SKM-1 (cell line): Measurements from ENCODE around the gene LRRC74A.
A peak's percentile ranks its signal among the peaks of the same experiment; 100 is the strongest.
"Not testable (repeated sequence)": the region's sequence is repeated elsewhere in the genome, so short reads cannot be mapped to it uniquely, and the experiment has no call there.

ENCODE experiments used
- DNase-seq: peaks from one replicate; lab custom pipeline; 2025; ENCODE audit not compliant: unreplicated experiment; lab: John Stamatoyannopoulos, UW

LRRC74A gene

GRCh38 chr14:76884394-76884793 lies 58.2 kb downstream of the LRRC74A start:
- DNase-seq: no peak

DNA sequence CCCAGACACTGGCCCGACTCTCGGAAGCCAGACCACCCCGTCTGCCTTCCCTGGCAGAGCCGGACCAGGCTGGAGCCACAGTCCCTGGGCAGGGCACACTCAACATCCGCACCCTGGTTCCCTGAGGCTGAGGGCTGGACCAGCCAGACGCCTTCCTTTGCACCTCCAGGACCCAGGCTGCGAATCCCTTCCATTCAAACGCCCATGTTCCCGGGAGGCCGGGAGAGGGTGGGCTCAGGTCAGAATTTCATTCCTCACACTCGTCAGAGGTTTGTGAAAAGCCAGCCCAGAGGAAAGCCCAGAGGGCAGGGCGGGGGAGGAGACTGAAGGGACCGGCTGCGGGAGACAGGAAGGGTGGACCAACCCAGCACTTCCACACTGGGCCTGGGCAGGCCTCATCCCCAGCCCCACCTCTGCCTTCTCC lies 58.7 kb downstream of the LRRC74A start:
- no peak for DNase-seq

DNA sequence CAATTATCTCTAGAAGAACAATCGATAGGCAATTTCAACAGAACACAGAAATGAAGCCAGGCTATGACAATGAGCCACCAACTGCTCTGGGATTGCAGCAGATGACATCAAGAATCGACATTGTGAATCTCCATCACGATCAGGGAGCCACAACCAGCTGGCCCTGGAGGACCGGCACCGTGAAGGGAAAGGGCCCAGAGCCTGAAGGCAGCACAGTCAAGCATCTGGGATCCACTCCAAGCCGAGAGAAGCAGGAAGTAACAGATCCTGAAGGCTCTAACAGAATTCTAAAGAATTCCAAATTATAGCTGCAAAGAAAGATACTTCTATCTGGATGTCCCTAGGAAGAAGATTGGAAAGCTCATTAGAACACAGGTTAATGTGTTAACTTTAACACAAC lies 61.0 kb downstream of the LRRC74A start:
- DNase-seq: no peak

DNA sequence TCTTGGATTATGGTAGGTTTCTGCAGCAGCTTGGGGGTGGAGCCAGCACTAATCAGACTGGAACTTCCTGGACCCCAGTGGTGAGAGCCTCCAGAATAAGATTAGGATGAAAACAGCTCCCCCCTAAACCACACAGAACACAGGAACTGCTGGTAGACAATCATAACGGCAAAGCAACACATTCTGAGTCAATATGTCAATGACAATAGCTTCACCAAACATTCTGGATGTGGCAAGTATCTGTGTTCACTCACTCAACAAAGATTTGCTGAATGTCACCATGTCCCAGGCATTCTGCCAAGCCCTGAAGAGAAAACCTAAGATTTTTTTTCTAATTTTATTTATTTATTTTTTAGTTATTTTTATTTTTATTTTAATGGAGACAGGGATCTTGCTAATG lies 65.2 kb downstream of the LRRC74A start:
- no peak for DNase-seq

- DNase-seq: no peak
Observed at GRCh38 chr14:76894308-76894707, 68.1 kb downstream of the LRRC74A start.

DNA sequence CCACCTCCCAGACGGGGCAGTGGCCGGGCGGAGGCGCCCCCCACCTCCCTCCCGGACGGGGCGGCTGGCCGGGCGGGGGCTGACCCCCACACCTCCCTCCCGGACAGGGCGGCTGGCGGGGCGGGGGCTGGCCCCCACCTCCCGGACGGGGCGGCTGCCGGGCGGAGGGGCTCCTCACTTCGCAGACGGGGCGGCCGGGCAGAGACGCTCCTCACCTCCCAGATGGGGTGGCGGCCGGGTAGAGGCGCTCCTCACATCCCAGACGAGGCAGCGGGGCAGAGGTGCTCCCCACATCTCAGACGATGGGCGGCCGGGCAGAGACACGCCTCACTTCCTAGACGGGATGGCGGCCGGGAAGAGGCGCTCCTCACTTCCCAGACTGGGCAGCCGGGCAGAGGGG lies 71.8 kb downstream of the LRRC74A start:
- DNase-seq: not testable (repeated sequence)

- DNase-seq: no peak
Observed at GRCh38 chr14:76900682-76901081, 74.5 kb downstream of the LRRC74A start.

GRCh38 chr14:76901171-76902055 lies 75.2 kb downstream of the LRRC74A start:
- DNase-seq: no peak

DNA sequence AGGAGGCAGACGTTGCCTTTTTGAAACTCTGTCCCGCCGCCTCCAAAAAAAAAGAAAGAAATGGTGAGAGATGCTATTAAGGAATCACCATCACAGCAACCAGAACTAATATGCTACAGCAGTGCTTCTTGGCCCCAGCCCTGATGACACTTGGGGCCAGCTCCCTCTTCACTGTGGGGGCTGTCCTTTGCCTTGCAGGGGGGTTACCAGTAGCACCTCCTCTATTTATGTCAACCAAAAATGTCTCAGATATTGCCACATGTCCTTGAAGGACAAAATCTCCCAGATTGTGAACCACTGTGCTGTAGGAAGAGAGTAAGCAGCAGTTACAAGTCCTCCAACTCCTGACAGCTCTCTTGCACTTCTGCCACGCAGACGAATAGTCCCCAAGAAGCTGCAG lies 76.4 kb downstream of the LRRC74A start:
- no peak for DNase-seq

GRCh38 chr14:76904100-76904739 lies 78.0 kb downstream of the LRRC74A start:
- no peak for DNase-seq

DNA sequence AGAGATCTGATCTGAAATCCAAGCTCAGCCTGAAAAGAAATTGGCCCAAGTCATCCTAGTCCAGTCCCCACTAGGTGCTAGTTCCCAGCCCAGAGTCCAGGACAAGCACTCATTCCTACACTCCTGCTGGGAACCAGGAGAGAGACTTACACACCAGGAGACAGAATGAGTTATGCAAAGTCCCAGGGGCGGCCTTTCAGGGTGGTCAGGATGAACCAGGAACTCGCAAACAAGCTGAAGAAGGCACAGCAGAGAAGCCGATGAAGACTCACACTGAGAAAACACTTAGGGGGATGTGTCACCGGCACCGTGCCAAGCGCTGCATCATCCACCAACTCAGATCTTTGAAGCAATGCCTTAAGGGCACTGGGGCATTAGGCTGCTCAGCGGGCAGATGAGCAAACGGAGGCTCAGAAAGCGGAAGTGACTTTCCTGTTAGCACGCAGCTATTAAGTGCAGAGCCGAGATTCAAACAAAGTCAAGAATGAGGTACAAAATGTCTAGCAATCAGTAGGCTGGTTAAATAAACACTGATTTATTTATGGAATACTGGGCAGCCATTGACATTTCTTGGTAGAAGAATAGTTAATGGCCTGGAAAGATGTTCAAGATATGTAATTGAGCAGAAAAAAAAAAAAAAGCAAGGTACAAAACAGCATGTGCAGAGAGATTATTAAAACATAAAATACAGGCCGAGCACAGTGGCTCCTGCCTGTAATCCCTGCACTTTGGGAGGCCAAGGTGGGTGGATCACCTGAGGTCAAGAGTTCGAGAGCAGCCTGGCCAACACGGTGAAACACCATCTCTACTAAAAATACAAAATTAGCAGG lies 78.7 kb downstream of the LRRC74A start:
- no peak for DNase-seq

DNA sequence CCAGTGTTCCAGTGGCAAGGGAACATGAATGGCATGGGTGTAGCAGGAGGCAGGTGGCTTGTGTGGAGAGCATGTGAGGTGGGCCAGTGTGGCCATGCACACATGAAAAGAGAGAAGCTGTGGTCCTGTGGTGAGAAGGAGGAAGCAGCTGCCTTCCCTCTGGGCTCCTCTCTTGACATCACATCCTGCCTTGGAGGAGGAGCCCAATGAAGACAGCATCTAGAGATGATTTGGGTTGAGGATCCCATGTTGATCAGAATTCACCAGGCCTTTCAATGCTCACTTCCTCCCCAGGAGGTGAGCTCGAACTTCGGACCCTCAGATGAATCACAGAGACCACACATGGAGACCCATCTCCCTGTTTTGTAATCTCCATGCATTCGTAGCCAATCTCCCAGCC lies 82.6 kb downstream of the LRRC74A start:
- DNase-seq: peak; percentile 58

DNA sequence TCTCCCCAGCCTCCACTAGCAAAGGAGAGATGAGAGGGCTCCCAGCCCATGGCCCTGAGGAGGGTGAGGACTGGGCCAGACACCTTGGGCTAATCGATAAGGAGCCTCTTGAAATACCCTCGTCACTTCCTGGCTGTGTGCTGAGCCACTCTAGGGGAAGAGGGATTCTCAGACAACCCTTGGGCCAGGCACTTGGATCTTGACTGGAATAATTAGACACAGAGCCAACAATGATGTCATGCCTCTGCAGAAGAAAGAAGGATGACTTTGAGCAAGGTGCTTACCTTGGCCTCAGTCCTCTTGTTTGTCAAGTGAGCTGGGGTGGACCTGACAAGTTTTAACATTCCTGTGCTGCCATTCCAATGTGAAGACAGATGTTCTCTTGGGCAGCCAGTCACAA lies 83.1 kb downstream of the LRRC74A start:
- DNase-seq: no peak

DNA sequence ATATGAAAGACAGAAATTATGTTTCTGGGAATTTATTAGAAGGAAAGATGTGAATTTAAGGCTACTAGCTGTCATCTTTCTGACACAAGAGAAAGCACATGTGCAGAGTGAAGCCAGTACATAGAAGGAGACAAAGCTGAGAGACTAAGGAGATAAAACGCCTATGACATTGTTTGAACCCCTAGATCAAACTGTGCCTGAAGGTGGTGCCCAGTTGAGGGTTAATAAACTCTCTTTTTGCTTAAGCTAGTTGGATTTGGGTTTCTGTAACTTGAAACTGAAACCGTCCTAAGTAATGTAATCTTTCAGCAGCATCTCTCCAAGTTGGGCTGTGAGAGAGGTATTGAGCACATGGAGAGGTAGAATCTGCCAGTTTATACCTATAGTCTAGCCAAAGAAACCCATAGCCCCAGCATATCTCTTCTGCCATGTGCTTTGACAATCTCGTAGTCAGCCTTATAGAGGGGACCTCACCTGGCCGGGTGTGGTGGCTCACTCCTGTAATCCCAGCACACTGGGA lies 84.2 kb downstream of the LRRC74A start:
- no peak for DNase-seq

GRCh38 chr14:76911473-76911872 lies 85.3 kb downstream of the LRRC74A start:
- no peak for DNase-seq

- DNase-seq: not testable (repeated sequence)
Observed at GRCh38 chr14:76914533-76915081, 88.4 kb downstream of the LRRC74A start.

DNA sequence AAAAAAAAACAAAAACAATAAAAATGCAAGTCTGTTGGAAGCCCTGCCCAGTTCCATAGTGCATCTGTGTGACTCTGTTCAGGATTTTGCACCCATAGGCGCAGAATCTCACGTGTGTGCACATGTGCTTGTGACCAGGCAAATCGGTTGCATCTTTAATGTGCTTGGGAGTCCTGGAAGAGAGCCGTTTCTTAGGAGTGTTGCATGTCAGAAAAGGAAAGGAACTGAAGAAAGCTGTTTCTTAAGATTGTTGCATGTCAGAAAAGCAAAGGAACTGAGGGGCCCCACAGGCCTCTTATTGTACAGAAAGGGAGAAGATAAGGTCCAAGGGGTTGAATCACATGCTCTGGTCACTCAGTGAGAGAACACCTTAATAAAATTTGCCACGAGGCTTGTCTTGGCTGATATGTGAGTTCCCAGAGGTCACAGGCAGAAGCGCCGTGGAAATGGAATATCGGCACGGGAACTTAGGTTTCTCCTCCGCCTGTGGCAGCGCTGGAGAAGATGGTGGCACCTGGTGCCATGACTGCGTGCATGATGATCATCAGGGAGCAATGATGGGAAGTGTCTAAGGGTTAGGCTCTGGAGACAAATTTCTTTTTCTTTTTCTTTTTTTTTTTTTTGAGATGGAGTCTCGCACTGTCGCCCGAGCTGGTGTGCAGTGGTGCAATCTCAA lies 90.0 kb downstream of the LRRC74A start:
- no peak for DNase-seq

DNA sequence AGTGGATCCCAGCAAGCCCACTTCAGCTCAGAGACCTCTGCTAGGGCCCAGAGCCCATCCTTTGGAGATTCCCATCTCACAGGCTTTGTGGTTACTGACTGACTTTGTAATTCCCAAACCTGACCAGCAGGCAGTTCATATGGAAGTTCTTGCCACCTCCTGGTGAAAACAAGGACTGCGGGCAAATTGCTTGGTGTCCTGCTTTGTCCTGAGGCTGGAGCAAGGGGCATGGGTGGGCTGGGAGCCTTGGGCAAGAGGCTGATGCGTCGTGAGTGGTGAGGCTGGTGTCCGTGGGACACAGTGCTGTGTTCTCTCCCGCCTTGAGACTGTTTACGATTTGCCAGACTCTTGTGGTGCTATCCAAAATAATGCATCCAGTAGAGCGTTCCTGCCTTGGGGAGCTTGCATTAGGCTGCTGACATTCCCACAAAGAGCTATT lies 91.0 kb downstream of the LRRC74A start:
- DNase-seq: no peak

- no peak for DNase-seq
Observed at GRCh38 chr14:76917745-76918255, 91.6 kb downstream of the LRRC74A start.

DNA sequence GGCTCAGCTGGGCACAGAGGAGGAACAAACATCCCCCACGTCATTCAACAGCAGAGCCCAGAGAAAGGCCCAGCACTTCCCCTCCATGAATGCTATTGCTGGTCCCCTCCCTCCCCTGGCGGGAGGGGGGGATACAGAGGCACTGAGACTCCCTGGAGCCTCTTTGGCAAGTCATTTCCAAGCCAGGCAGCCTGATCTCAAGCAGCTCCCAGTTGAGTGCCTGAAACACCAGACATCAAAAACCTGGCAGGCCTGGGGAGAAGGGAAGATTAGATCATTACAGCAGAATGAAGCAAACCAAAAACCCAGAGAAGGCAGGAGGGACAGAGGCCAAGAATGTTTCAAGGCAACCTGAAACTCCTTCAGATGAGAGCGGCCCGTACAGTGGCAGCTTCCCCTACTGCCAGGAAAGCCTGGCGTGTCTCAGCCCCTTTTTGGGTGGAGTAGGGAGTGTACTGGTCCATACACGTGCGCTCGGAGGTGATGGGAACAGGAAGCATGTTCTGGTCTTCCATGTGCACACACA lies 92.1 kb downstream of the LRRC74A start:
- no peak for DNase-seq
